Endothelial cell of umbilical vein (primary cell): Measurements from ENCODE around the gene TLR5.

Experiments
- CTCF ChIP-seq, 2 donors: IDR thresholded peaks; 1 replicate in 1 of 2; 2 replicates in 1 of 2; pipeline ENCODE4 v1.5.1; 2011; ENCODE audit warnings: low read length in 2 of 2, mild to moderate bottlenecking in 2 of 2, moderate library complexity in 2 of 2, control low read depth in 1 of 2, inconsistent platforms in 1 of 2, low read depth in 1 of 2; ENCODE audit not compliant: insufficient read depth in 1 of 2; ENCODE audit errors: extremely low read depth in 1 of 2
- EZH2 ChIP-seq: IDR thresholded peaks from 2 replicates; pipeline ENCODE4 v1.6.1; 2012; ENCODE audit warnings: borderline replicate concordance, low read depth, mild to moderate bottlenecking, moderate library complexity, low read length, inconsistent platforms; ENCODE audit not compliant: severe bottlenecking
- FOS ChIP-seq: IDR thresholded peaks from 2 replicates; pipeline ENCODE4 v1.6.1; 2011; ENCODE audit warnings: mild to moderate bottlenecking, low read length, moderate library complexity, borderline replicate concordance; ENCODE audit not compliant: insufficient read depth
- MYC ChIP-seq: IDR thresholded peaks from one replicate; pipeline ENCODE4 v1.6.1; 2011; ENCODE audit warnings: mild to moderate bottlenecking, low read depth, low read length
- POLR2A ChIP-seq: IDR thresholded peaks from 2 replicates; pipeline ENCODE4 v1.6.1; 2012; ENCODE audit warnings: low read depth, mild to moderate bottlenecking, control low read depth, low read length

DNA sequence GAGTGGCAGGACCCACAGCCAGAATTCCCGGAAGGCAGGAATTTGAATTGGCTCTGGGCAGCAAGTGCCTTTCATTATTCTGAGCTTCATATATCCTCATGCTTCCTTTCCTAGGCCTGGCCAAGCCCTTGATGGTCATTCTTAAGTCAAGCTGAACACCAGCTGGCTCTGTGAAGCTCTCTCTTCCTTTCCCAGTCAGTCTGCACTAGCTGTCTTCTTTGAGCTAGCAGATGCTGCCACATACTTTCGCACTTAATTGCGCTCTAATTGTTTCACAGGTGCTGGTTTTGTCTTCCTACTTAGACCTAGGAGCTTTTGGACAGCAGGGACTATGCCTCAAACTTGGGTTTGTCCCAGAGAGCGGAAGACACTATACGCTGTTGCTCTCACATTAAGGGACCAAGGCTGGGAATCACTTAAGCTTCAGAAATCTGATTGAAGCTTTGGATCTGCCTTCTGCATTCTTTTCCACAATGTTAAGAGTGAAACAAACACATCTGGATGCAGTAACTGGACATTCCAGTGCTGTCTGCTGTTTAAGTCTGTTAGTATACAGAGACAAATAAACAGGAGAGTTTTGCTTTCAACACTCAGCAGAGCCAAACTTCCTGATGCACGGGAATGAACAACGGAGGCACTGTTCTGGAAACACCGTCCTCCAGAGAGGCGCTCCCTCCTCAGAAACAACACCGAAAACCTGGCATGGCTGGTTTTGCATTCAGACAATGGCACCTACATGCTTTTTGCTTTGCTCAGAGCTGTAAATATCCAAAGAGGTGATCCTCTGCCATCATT is 2.2 kb downstream of the TLR5 start:
- no peak for TF ChIP-seq CTCF (IDR thresholded peaks at IDR 0.05; ENCODE audit: extremely low read depth in 1 of 2, insufficient read depth in 1 of 2, low read depth in 1 of 2, low read length in 2 of 2)
- no peak for TF ChIP-seq MYC
- no peak for TF ChIP-seq POLR2A
- no peak for TF ChIP-seq FOS
- TF ChIP-seq EZH2 = no peak
